GM19438 (cell line): ENCODE measurements around the gene JAK1.

Experiments used
- ATAC-seq: cut with Tn5 transposase; IDR thresholded peaks from one replicate; pipeline ENCODE4 v1.9.1; 2021; ENCODE audit warnings: low read depth; ENCODE audit not compliant: unreplicated experiment

JAK1 gene

GRCh38 chr1:64980745-64981600, 14.6 kb upstream of the JAK1 start:
- no peak for ATAC-seq

- ATAC-seq: no peak
Measured at GRCh38 chr1:64979358-64979757, 13.0 kb upstream of the JAK1 start.

GRCh38 chr1:64976361-64976760, 10.0 kb upstream of the JAK1 start:
- no peak for ATAC-seq

- ATAC-seq: no peak
Measured at GRCh38 chr1:64975740-64976139, 9.4 kb upstream of the JAK1 start.

GRCh38 chr1:64975127-64975526, 8.8 kb upstream of the JAK1 start:
- no peak for ATAC-seq

- ATAC-seq: no peak
Measured at GRCh38 chr1:64974288-64974825, 8.0 kb upstream of the JAK1 start.

GRCh38 chr1:64973061-64973647, 6.8 kb upstream of the JAK1 start:
- no peak for ATAC-seq

- no peak for ATAC-seq
Measured at GRCh38 chr1:64969305-64970046, 3.1 kb upstream of the JAK1 start.

- no peak for ATAC-seq
Measured at GRCh38 chr1:64967381-64967780, 1.0 kb upstream of the JAK1 start.

- ATAC-seq: peak; percentile 48
Measured at GRCh38 chr1:64965366-64966157, 787 bp downstream of the JAK1 start.

- no peak for ATAC-seq
Measured at GRCh38 chr1:64963466-64963865, 2.9 kb downstream of the JAK1 start.

- no peak for ATAC-seq
Measured at GRCh38 chr1:64962441-64962840, 3.9 kb downstream of the JAK1 start.

GRCh38 chr1:64961923-64962322, 4.4 kb downstream of the JAK1 start:
- no peak for ATAC-seq

- ATAC-seq: peak; percentile 58
Measured at GRCh38 chr1:64960731-64961130, 5.6 kb downstream of the JAK1 start.

GRCh38 chr1:64959986-64960385, 6.4 kb downstream of the JAK1 start:
- no peak for ATAC-seq

- peak; percentile 72 for ATAC-seq
Measured at GRCh38 chr1:64956733-64957441, 9.5 kb downstream of the JAK1 start.

GRCh38 chr1:64956010-64956640, 10.2 kb downstream of the JAK1 start:
- no peak for ATAC-seq

GRCh38 chr1:64955097-64956009, 11.0 kb downstream of the JAK1 start:
- ATAC-seq: no peak
